ENCODE results near the gene GNG8. TPM values are rescaled to one million over a fixed set of nuclear protein-coding genes. Genes with fewer than 3 reads are reported as not detected.
A peak's percentile ranks its signal among the peaks of the same experiment; 100 is the strongest.

GNG8 gene
- polyA plus RNA-seq, 1 of the 3 experiments (the other 2 are of a cell fraction): not detected

- CTCF ChIA-PET: interaction anchor here (1.1 to 1.9 kb wide), 3 partner anchors 11 to 19 kb away, joined by 3 to 11 read pairs (median 3); no protein-coding TSS in a partner anchor
- H3K27me3 ChIP-seq (ENCODE audit: insufficient read depth): no peaks in the 10 kb centered on the region
These were observed 42.2 kb upstream of the GNG8 start for GRCh38 chr19:46678110-46678732.

More at GRCh38 chr19:46678110-46678732, 42.2 kb upstream of the GNG8 start:
- peaks cover 21 to 32% of the 10 kb centered on the region in 2 experiments for H3K36me3 ChIP-seq (replicated peaks in 1 of 2; ENCODE audit: control insufficient read depth in 1 of 2, insufficient read depth in 2 of 2, low read length in 1 of 2)
- no peak overlapping the region for H3K9ac ChIP-seq
- no peaks in the 10 kb centered on the region for H3K9me2 ChIP-seq
- POLR2A ChIA-PET: no interaction called here
- no peak overlapping the region for H2AFZ ChIP-seq (ENCODE audit: low read depth)
- no peaks in the 10 kb centered on the region for H3K79me2 ChIP-seq (ENCODE audit: insufficient read depth)
- no peaks in the 10 kb centered on the region for H3F3A ChIP-seq (replicated peaks; ENCODE audit: insufficient read depth)
- no peak overlapping the region for H3K27ac ChIP-seq (ENCODE audit: low read depth in 2 of 2, low read length in 1 of 2)
- WGBS (ENCODE audit: low lambda C conversion rate): 89% methylated on average over 26 of the region's 26 CpGs
- DNase-seq: peak; percentile 89
- no peaks in the 10 kb centered on the region for H3K9me3 ChIP-seq
- no peaks in the 10 kb centered on the region for H3K4me1 ChIP-seq (ENCODE audit: control insufficient read depth in 1 of 2, insufficient read depth in 2 of 2, low read depth in 1 of 2, low read length in 1 of 2)
- no peak for TF ChIP-seq USF2 (IDR thresholded peaks at IDR 0.05; ENCODE audit: borderline replicate concordance, low read depth, low read length)
- TF ChIP-seq NFIC (IDR thresholded peaks at IDR 0.05; ENCODE audit: borderline replicate concordance): no peak
- TF ChIP-seq ELF1 (IDR thresholded peaks at IDR 0.05): no peak
- no peak for TF ChIP-seq REST (IDR thresholded peaks at IDR 0.05; ENCODE audit: low read depth, low read length)
- no peak for TF ChIP-seq CTCF (IDR thresholded peaks at IDR 0.05)
- no peak for TF ChIP-seq IRF3 (IDR thresholded peaks at IDR 0.05; ENCODE audit: low read depth, low read length)
- TF ChIP-seq, protein P1, sequence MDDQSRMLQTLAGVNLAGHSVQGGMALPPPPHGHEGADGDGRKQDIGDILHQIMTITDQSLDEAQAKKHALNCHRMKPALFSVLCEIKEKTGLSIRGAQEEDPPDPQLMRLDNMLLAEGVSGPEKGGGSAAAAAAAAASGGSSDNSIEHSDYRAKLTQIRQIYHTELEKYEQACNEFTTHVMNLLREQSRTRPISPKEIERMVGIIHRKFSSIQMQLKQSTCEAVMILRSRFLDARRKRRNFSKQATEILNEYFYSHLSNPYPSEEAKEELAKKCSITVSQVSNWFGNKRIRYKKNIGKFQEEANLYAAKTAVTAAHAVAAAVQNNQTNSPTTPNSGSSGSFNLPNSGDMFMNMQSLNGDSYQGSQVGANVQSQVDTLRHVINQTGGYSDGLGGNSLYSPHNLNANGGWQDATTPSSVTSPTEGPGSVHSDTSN (IDR thresholded peaks at IDR 0.05): no peak
- no peak overlapping the region for H3K4me2 ChIP-seq
- H4K20me1 ChIP-seq (ENCODE audit: insufficient read depth): no peaks in the 10 kb centered on the region
- H3K4me3 ChIP-seq (ENCODE audit: low read depth in 2 of 2, low read length in 1 of 2): no peak overlapping the region
